Endothelial cell of umbilical vein (primary cell): ENCODE measurements around the gene SLC9A9. TPM values are rescaled to one million over a fixed set of nuclear protein-coding genes. Genes with fewer than 3 reads are reported as not detected.

ENCODE experiments used
- BruUV-seq: library from RNA; stranded (reverse); fragments of 400-500 nt; replicated peaks from 2 replicates; lab custom pipeline; 2021; lab: Mats Ljungman, UMichigan
- CTCF ChIA-PET: fragments of 300-600, 350-600 bp; sonication (Branson Sonifier 250); formaldehyde crosslinking; loops from one replicate; lab custom pipeline; 2021; ENCODE audit warnings: antibody characterized with exemption, inconsistent platforms; lab: Charles Lee
- POLR2A ChIA-PET: fragments of 300-600, 350-600 bp; sonication (Branson Sonifier 250); formaldehyde crosslinking; loops from one replicate; lab custom pipeline; 2021; ENCODE audit warnings: antibody characterized with exemption, inconsistent platforms; lab: Charles Lee
- DNase-seq: peaks from one replicate; pipeline ENCODE4 v3.0.0-alpha.2; 2011; ENCODE audit warnings: low read depth, low spot score
- FAIRE-seq: peaks from 2 replicates; lab custom pipeline; 2011; peaks lifted over from hg19 to GRCh38; lab: Jason Lieb, UNC
- H2AFZ ChIP-seq: 2 replicates; pipeline ENCODE4 v1.6.0; 2012; ENCODE audit warnings: low read depth, low read length, control low read depth, inconsistent platforms
- H3K27ac ChIP-seq: 2 replicates; pipeline ENCODE4 v1.5.1; 2011; ENCODE audit warnings: low read depth, mild to moderate bottlenecking, control low read depth, low read length, moderate library complexity; ENCODE audit not compliant: insufficient read depth
- H3K27me3 ChIP-seq, 2 experiments: 2 replicates each; pipeline versions ENCODE4 v1.6.0 to v1.6.1; 2011; ENCODE audit warnings: low read length in 2 of 2, mixed read lengths in 1 of 2; ENCODE audit not compliant: control insufficient read depth in 2 of 2, insufficient read depth in 2 of 2
- H3K36me3 ChIP-seq, 2 experiments: 2 replicates in 1 of 2; 3 replicates in 1 of 2; pipeline ENCODE4 v1.5.1; 2011; ENCODE audit warnings: low read length in 2 of 2, mild to moderate bottlenecking in 1 of 2, moderate library complexity in 1 of 2; ENCODE audit not compliant: control insufficient read depth in 2 of 2, insufficient read depth in 2 of 2; ENCODE audit errors: extremely low read depth in 1 of 2
- H3K4me1 ChIP-seq: 3 replicates; pipeline ENCODE4 v1.5.1; 2011; ENCODE audit warnings: mild to moderate bottlenecking, low read length; ENCODE audit not compliant: control insufficient read depth, insufficient read depth; ENCODE audit errors: extremely low read depth
- H3K4me2 ChIP-seq: 2 replicates; pipeline ENCODE4 v1.6.1; 2011; ENCODE audit warnings: low read length, control low read depth, mixed read lengths; ENCODE audit not compliant: insufficient read depth
- H3K4me3 ChIP-seq, 3 experiments: fragments of 200-600 bp in 1 of 3; sonication (generic), shearing (Covaris generic) in 1 of 3; replicated peaks in 1 of 3; 2 replicates each; pipeline ENCODE4 v1.5.1; 2011 to 2016; ENCODE audit warnings: control low read depth in 3 of 3, low read length in 3 of 3, mild to moderate bottlenecking in 2 of 3, inconsistent platforms in 1 of 3, low read depth in 1 of 3, moderate library complexity in 1 of 3; ENCODE audit not compliant: insufficient read depth in 1 of 3
- H3K79me2 ChIP-seq: 2 replicates; pipeline ENCODE4 v1.6.0; 2012; ENCODE audit warnings: low read length, inconsistent platforms; ENCODE audit not compliant: control insufficient read depth, insufficient read depth
- H3K9ac ChIP-seq: replicated peaks from 2 replicates; pipeline ENCODE3; 2011; ENCODE audit warnings: low read length, control low read depth; ENCODE audit not compliant: insufficient read depth; ENCODE audit errors: extremely low read depth
- H3K9me1 ChIP-seq: replicated peaks from 3 replicates; pipeline ENCODE4 v1.6.0; 2011; ENCODE audit warnings: mild to moderate bottlenecking, low read length; ENCODE audit not compliant: control insufficient read depth, insufficient read depth; ENCODE audit errors: extremely low read depth
- H3K9me3 ChIP-seq: replicated peaks from 2 replicates; pipeline ENCODE4 v1.5.1; 2012; ENCODE audit warnings: low read length, inconsistent platforms; ENCODE audit not compliant: control insufficient read depth, insufficient read depth
- H4K20me1 ChIP-seq: replicated peaks from 2 replicates; pipeline ENCODE3; 2011; ENCODE audit warnings: mild to moderate bottlenecking, low read length; ENCODE audit not compliant: control insufficient read depth, insufficient read depth; ENCODE audit errors: extremely low read depth
- CTCF ChIP-seq, 2 donors: IDR thresholded peaks; 1 replicate in 1 of 2; 2 replicates in 1 of 2; pipeline ENCODE4 v1.5.1; 2011; ENCODE audit warnings: low read length in 2 of 2, mild to moderate bottlenecking in 2 of 2, moderate library complexity in 2 of 2, control low read depth in 1 of 2, inconsistent platforms in 1 of 2, low read depth in 1 of 2; ENCODE audit not compliant: insufficient read depth in 1 of 2; ENCODE audit errors: extremely low read depth in 1 of 2
- EZH2 ChIP-seq: IDR thresholded peaks from 2 replicates; pipeline ENCODE4 v1.6.1; 2012; ENCODE audit warnings: borderline replicate concordance, low read depth, mild to moderate bottlenecking, moderate library complexity, low read length, inconsistent platforms; ENCODE audit not compliant: severe bottlenecking
- FOS ChIP-seq: IDR thresholded peaks from 2 replicates; pipeline ENCODE4 v1.6.1; 2011; ENCODE audit warnings: mild to moderate bottlenecking, low read length, moderate library complexity, borderline replicate concordance; ENCODE audit not compliant: insufficient read depth
- GATA2 ChIP-seq: IDR thresholded peaks from 2 replicates; pipeline ENCODE4 v1.7.0; 2011; ENCODE audit warnings: low read depth, mild to moderate bottlenecking, moderate library complexity, mixed read lengths, low read length; ENCODE audit not compliant: insufficient read length, insufficient read depth
- JUN ChIP-seq: IDR thresholded peaks from 2 replicates; pipeline ENCODE4 v1.6.1; 2011; ENCODE audit warnings: borderline replicate concordance, low read depth; ENCODE audit not compliant: insufficient read length, insufficient read depth
- MAX ChIP-seq: IDR thresholded peaks from 2 replicates; pipeline ENCODE4 v1.6.1; 2011; ENCODE audit not compliant: insufficient read depth, insufficient read length
- MYC ChIP-seq: IDR thresholded peaks from one replicate; pipeline ENCODE4 v1.6.1; 2011; ENCODE audit warnings: mild to moderate bottlenecking, low read depth, low read length
- POLR2A ChIP-seq: IDR thresholded peaks from 2 replicates; pipeline ENCODE4 v1.6.1; 2012; ENCODE audit warnings: low read depth, mild to moderate bottlenecking, control low read depth, low read length
- POLR2AphosphoS5 ChIP-seq: IDR thresholded peaks from 2 replicates; pipeline ENCODE4 v1.6.1; 2012; ENCODE audit warnings: low read depth, mild to moderate bottlenecking, control low read depth, low read length, moderate library complexity; ENCODE audit not compliant: insufficient read depth
- dilution Hi-C: fragments of 300-500 bp; cut with MboI; formaldehyde crosslinking; loops from one replicate; pipeline ENCODE4 v1.15.0; 2019; ENCODE audit warnings: low sequenced_read_pairs; ENCODE audit not compliant: extremely low pct_ligation_motif_present
- intact Hi-C: fragments of 100-400 bp; cut with micrococcal nuclease; formaldehyde crosslinking; loops from one replicate; pipeline ENCODE4 v1.10.0; 2022
- polyA plus RNA-seq, 4 experiments: library from polyadenylated mRNA; depleted of rRNA in 3 of 4; stranded (reverse) in 3 of 4; unstranded in 1 of 4; fragments of >200 nt; gene quantifications; 2 replicates each; pipeline versions ENCODE4 v1.2.1 to v1.2.3, GENCODE V29; 2011 to 2012; ENCODE audit warnings: missing spikeins in 1 of 4
- total RNA-seq: library from RNA; stranded (reverse); gene quantifications from 2 replicates; pipeline ENCODE4 v1.2.3, GENCODE V29; 2021

SLC9A9 gene
- total and polyA plus RNA-seq, 2 donors (not counting 3 experiments of a cell fraction or from before 2014, with no cell fraction given), result 1.5 to 1.8 TPM

GRCh38 chr3:143736205-143736997 is 111.9 kb downstream of the SLC9A9 start:
- Histone ChIP-seq H3K4me2 (peak overlapping the region; percentile 14), H3K9me1 (no peaks in the 10 kb centered on the region), H3K4me1 (peaks cover 17% of the 10 kb centered on the region), H3K27me3 (no peaks in the 10 kb centered on the region), H2AFZ (peak overlapping the region; percentile 2), H4K20me1 (no peaks in the 10 kb centered on the region), H3K27ac (peak overlapping the region; percentile 4), H3K9ac (no peak overlapping the region), H3K79me2 (no peaks in the 10 kb centered on the region), H3K9me3 (no peaks in the 10 kb centered on the region), H3K4me3 (no peak overlapping the region), H3K36me3 (no peaks in the 10 kb centered on the region)
- dilution Hi-C loops (no loop called here), intact Hi-C loops (no loop called here)
- DNase-seq (peak; percentile 52), FAIRE-seq (peak; percentile 77)
- ChIA-PET CTCF (interaction anchor here (1.0 to 2.4 kb wide), 5 partner anchors 18 to 131 kb away, joined by 3 to 6 read pairs (median 3); no protein-coding TSS in a partner anchor), POLR2A (interaction anchor here (0.5 kb wide), 1 partner anchor 643 kb away, joined by 4 read pairs; no protein-coding TSS in a partner anchor)
- no TSS peak for BruUV-seq
- no peak for TF ChIP-seq JUN
- peak; percentile 56 for TF ChIP-seq GATA2
- TF ChIP-seq FOS, result peak; percentile 40
- no peak for TF ChIP-seq POLR2AphosphoS5
- no peak for TF ChIP-seq POLR2A
- TF ChIP-seq CTCF (IDR thresholded peaks at IDR 0.05; ENCODE audit: extremely low read depth in 1 of 2, insufficient read depth in 1 of 2, low read depth in 1 of 2, low read length in 2 of 2), result no peak
- TF ChIP-seq EZH2, result no peak
- no peak for TF ChIP-seq MYC
- no peak for TF ChIP-seq MAX
